B cell (primary cell): ENCODE results near the gene KCNJ16.

Source experiments
- CTCF ChIP-seq: fragments of 200-600 bp; IDR thresholded peaks from one replicate; pipeline ENCODE4 v1.8.0; 2022; ENCODE audit warnings: antibody characterized with exemption, mild to moderate bottlenecking
- EZH2 ChIP-seq: IDR thresholded peaks from 2 replicates; pipeline ENCODE4 v1.6.1; 2012; ENCODE audit warnings: borderline replicate concordance, low read depth, mild to moderate bottlenecking, moderate library complexity, low read length; ENCODE audit not compliant: insufficient read depth, poor library complexity, severe bottlenecking

GRCh38 chr17:70165383-70165782 lies 90.4 kb downstream of the KCNJ16 start:
- TF ChIP-seq CTCF (no peak), EZH2 (no peak)
